Tibial nerve (tissue), 4 donors: ENCODE measurements around the gene CCDC78. TPM values are rescaled to one million over a fixed set of nuclear protein-coding genes. Genes with fewer than 3 reads are reported as not detected.
A peak's percentile ranks its signal among the peaks of the same experiment; 100 is the strongest.

Experiments used
- DNase-seq, 2 donors: peaks; one replicate each; pipeline ENCODE4 v3.0.0-alpha.2; 2019; ENCODE audit warnings: low spot score in 2 of 2
- H3K27ac ChIP-seq, 4 donors: fragments of 200-600 bp; sonication (generic) in 3 of 4; one replicate each; pipeline ENCODE4 v1.5.1; 2017 to 2019; ENCODE audit warnings: mild to moderate bottlenecking in 1 of 4
- H3K27me3 ChIP-seq, 2 donors: fragments of 200-600 bp; sonication (generic) in 1 of 2; one replicate each; pipeline versions ENCODE4 v1.5.1 to v1.6.0; 2017 to 2019
- H3K36me3 ChIP-seq, 3 donors: fragments of 200-600 bp; sonication (generic); one replicate each; pipeline ENCODE4 v1.5.1; 2018 to 2019
- H3K4me1 ChIP-seq, 4 donors: fragments of 200-600 bp; sonication (generic) in 3 of 4; one replicate each; pipeline ENCODE4 v1.5.1; 2017 to 2019
- H3K4me3 ChIP-seq, 4 donors: fragments of 200-600 bp; sonication (generic) in 3 of 4; one replicate each; pipeline ENCODE4 v1.5.1; 2017 to 2019; ENCODE audit warnings: mild to moderate bottlenecking in 1 of 4, moderate library complexity in 1 of 4
- H3K9me3 ChIP-seq, 4 donors: fragments of 200-600 bp; sonication (generic) in 3 of 4; one replicate each; pipeline ENCODE4 v1.5.1; 2017 to 2019
- CTCF ChIP-seq, 5 experiments: fragments of 200-600 bp in 3 of 5; fragments of 450-650 bp in 2 of 5; sonication (generic) in 3 of 5; IDR thresholded peaks; one replicate each; pipeline ENCODE4 v1.5.1; 2016 to 2019; ENCODE audit warnings: antibody characterized with exemption in 5 of 5, mild to moderate bottlenecking in 3 of 5, moderate library complexity in 2 of 5
- EP300 ChIP-seq, 2 donors: sonication (generic); formaldehyde crosslinking; IDR thresholded peaks; one replicate each; pipeline ENCODE4 v1.6.1; 2017; ENCODE audit warnings: antibody characterized with exemption in 2 of 2, mild to moderate bottlenecking in 1 of 2
- POLR2A ChIP-seq, 2 donors: fragments of 450-650 bp; IDR thresholded peaks; one replicate each; pipeline ENCODE4 v1.6.1; 2017; ENCODE audit warnings: antibody characterized with exemption in 2 of 2, mild to moderate bottlenecking in 2 of 2, moderate library complexity in 2 of 2
- WGBS, 2 donors: methylation state at CpG; one replicate each; pipeline ENCODE4 v1.1.5; 2018; 5-methylcytosine and 5-hydroxymethylcytosine counted together
- total RNA-seq, 4 donors: library from RNA; depleted of rRNA; stranded (reverse); fragments of >200 nt; gene quantifications; one replicate each; pipeline ENCODE4 v1.1.0, GENCODE V29; 2016

Gene CCDC78
- total RNA-seq, result 1 to 10 TPM in 2 of 4 donors, under 1 TPM in 2; 0.63 to 7.5 (median 3.0) TPM

DNA sequence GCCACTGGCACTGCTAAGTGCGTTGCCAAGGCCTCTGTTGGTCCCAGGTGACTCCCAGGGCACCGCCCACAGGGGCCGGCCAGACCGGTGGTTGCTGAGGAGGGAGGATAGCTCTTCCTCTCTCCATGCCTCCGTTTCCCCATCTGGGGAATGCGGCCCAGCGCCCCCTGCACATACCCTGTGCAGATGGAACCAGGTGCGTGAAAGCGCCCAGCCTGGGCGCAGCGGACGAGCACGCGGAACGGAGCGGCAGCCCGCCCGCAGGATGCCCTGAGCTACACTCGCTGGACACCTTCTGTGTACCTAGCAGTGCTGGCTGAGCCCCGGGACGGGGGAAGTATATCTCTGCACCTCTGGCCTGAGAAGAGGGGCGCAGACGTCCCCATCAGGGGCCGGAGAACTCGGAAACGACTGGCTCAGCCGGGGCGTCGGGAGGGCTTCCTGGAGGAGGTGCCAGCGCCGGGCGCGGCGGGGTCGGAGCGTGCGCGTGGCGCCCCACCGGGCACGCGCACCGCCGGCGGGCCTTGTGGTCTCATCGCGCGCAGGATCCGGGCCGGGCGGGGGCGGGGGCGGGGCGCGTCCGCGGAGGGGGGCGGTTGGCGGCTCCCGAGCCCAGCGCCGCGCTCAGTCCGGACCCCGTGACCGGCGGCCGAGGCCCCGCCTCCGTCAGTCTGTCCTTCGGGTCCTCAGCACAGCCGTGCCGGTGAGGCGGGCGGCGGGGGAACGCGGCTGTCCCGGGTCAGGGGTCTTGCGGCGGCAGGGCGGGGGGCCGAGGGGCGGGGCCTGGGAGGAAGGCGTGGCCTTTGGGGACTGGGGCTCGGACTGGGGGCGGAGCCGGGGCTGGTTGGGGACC, at the start of gene CCDC78, which contains the start of gene HAGHL:
Gene CCDC78, minus strand, starts transcription at position 6 of the 853 bp plus-strand sequence. CDS start 76 bp downstream, outside the sequence.
Gene HAGHL, plus strand, starts transcription at position 669 of the 853 bp plus-strand sequence. CDS start 404 bp downstream, outside the sequence.
- TF ChIP-seq POLR2A (IDR thresholded peaks at IDR 0.05) (no peak), CTCF (IDR thresholded peaks at IDR 0.05) (no peak)
- H3K4me3 ChIP-seq, result peak within 1 kb of the TSS; percentile 37 to 68 (median 54)
- H3K36me3 ChIP-seq, result peaks cover 0 to 21% (median 0%) of the 10 kb centered on the region in 3 donors
- 6 to 7% methylated on average over 9 to 35 of the region's 88 CpGs for WGBS, 2 donors
- H3K4me1 ChIP-seq, result peaks cover 0 to 39% (median 27%) of the 10 kb centered on the region in 4 donors
- H3K27me3 ChIP-seq, result peaks cover 0 to 14% of the 10 kb centered on the region in 2 donors
- no peak for DNase-seq
- no peaks in the 10 kb centered on the region for H3K9me3 ChIP-seq
- H3K27ac ChIP-seq, result peak within 1 kb of the TSS in 3 of 4 donors; percentile 60 to 71 (median 68)

- 56 to 57% methylated on average over 27 to 33 of the region's 36 CpGs for WGBS, 2 donors
- TF ChIP-seq CTCF (IDR thresholded peaks at IDR 0.05) (no peak), POLR2A (IDR thresholded peaks at IDR 0.05) (no peak), EP300 (IDR thresholded peaks at IDR 0.05) (no peak)
- H3K27me3 ChIP-seq, result peaks cover 0 to 64% of the 10 kb centered on the region in 2 donors
Measured at GRCh38 chr16:775236-775796, 49.1 kb upstream of the CCDC78 start.

DNA sequence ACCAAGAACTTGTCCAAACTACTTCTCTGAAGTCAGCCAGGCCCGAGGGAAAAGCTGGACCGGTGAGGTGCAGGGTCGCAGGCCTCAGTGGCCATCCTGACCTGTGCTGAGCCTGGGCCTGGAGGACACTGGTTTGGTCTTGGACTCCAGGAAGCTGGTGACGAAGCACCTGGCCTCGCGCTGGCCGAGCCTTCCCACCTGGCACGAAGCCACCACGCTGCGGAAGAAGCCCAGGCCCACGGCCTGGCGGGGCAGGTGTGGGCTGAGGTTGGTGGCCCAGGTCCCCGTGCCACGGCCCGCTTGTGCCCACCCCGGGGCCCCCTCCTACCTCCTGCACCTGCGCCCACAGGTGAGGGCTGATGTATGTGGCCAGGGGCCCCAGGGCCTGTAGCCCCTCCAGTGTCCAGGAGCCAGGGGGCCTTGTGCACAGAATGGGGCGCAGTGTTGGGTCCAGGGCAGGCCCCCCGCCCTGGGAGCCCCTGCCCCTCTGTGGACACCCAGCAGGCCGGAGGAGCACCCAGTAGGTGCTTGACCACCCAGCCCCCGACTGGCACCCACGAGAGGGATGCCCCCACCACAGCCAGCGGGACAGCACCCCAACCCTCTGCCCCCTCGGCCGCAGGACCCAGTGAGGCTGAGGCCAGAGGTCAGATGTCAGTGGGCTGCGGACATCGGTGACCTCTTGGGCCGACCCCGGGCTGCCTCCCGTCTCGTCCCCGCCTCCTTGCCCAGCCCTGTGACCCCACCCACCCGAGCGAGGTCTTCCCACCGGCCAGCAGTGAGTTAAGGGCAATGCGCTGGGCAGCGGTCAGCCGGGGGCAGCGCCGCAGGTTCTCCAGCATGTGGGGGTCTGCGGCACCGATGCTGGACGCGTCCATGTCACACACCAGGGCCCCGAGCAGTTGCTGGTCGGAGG, 48.1 kb upstream of the CCDC78 start:
- Histone ChIP-seq H3K4me1 (no peaks in the 10 kb centered on the region), H3K27me3 (peaks cover 0 to 64% of the 10 kb centered on the region in 2 donors), H3K36me3 (no peaks in the 10 kb centered on the region), H3K4me3 (no peak overlapping the region), H3K27ac (no peak overlapping the region), H3K9me3 (no peaks in the 10 kb centered on the region)
- TF ChIP-seq EP300 (IDR thresholded peaks at IDR 0.05) (no peak), POLR2A (IDR thresholded peaks at IDR 0.05) (no peak)
- DNase-seq, result no peak
- WGBS, 2 donors, result 73 to 83% methylated on average over 13 to 45 of the region's 46 CpGs

More at GRCh38 chr16:775236-775796, 49.1 kb upstream of the CCDC78 start:
- Histone ChIP-seq H3K4me3 (no peak overlapping the region), H3K36me3 (no peaks in the 10 kb centered on the region), H3K4me1 (no peaks in the 10 kb centered on the region), H3K27ac (no peak overlapping the region), H3K9me3 (no peaks in the 10 kb centered on the region)
- no peak for DNase-seq

GRCh38 chr16:772959-773358, 46.7 kb upstream of the CCDC78 start:
- Histone ChIP-seq H3K27me3 (peaks cover 0 to 54% of the 10 kb centered on the region in 2 donors), H3K27ac (no peak overlapping the region), H3K4me3 (no peak overlapping the region), H3K36me3 (no peaks in the 10 kb centered on the region), H3K4me1 (no peaks in the 10 kb centered on the region), H3K9me3 (no peaks in the 10 kb centered on the region)
- 87 to 88% methylated on average over 18 of the region's 18 CpGs for WGBS, 2 donors
- no peak for TF ChIP-seq POLR2A (IDR thresholded peaks at IDR 0.05)
- TF ChIP-seq EP300 (IDR thresholded peaks at IDR 0.05), result no peak
- no peak for TF ChIP-seq CTCF (IDR thresholded peaks at IDR 0.05)
- no peak for DNase-seq

GRCh38 chr16:770411-770810, 44.2 kb upstream of the CCDC78 start:
- Histone ChIP-seq H3K4me1 (no peaks in the 10 kb centered on the region), H3K9me3 (no peaks in the 10 kb centered on the region), H3K27ac (no peak overlapping the region), H3K36me3 (no peaks in the 10 kb centered on the region), H3K4me3 (no peak overlapping the region), H3K27me3 (peaks cover 0 to 31% of the 10 kb centered on the region in 2 donors)
- no peak for DNase-seq
- WGBS, 2 donors, result 90% methylated on average over 2 of the region's 13 CpGs; no CpG with 5 or more reads in 1 of the 2 donors
- no peak for TF ChIP-seq POLR2A (IDR thresholded peaks at IDR 0.05)
- no peak for TF ChIP-seq CTCF (IDR thresholded peaks at IDR 0.05)
- TF ChIP-seq EP300 (IDR thresholded peaks at IDR 0.05), result no peak
